CD1c-positive myeloid dendritic cell (primary cell): ENCODE results near the gene CDK14.
A peak's percentile ranks its signal among the peaks of the same experiment; 100 is the strongest.
"Not testable (repeated sequence)": the region's sequence is repeated elsewhere in the genome, so short reads cannot be mapped to it uniquely, and the experiment has no call there.

Experiments
- DNase-seq: peaks from one replicate; pipeline ENCODE4 v3.0.0-alpha.2; 2016; ENCODE audit errors: extremely low spot score

Gene CDK14

DNA sequence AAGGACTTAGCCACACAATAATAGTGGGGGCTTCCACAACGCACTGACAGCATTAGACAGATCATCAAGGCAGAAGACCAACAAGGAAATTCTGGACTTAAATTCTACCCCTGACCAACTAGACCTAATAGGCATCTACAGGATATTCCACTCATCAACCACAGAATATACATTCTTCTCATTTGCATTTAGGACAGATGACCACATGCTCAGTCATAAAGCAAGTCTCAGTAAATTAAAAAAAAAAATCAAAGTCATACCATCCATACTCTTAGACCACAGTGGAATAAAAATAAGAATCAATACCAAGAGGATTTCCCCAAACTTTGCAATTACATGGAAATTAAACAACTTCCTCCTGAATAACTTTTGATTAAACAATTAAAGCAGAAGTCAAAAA lies 155.9 kb downstream of the CDK14 start:
- no peak for DNase-seq

DNA sequence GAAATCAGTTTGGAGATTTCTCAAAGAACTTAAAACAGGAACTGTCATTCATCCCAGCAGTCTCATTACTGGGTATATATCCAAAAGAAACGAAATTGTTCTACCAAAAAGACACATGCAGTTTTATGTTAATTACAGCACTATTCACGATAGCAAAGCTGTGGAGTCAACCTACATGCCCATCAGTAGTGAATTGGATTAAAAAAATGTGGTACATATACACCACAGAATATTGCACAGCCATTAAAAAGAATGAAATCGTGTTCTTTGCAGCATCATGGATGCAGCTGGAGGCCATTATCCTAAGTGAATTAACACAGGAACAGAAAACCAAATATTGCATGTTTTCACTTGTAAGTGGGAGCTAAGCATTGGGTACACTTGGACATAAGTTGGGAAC lies 158.9 kb downstream of the CDK14 start:
- no peak for DNase-seq

DNA sequence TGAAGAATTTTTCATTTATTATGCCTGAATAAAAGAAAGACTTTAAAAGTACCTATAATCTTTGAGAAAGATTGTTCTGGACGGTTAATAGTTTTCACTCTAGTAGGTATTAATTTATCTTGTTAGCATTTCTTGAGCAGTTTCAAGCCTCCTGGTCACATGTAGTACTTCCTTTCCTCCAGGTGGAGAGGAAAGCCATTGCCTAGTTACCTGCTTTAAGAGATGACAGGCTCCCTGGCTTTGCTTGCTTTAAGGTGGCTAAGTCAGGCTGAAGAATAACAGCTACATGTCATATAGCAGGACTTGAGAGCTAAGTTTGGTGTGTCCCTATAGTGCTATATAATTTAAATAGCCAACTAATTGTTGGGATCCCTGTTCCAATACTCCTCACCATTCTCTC lies 160.2 kb downstream of the CDK14 start:
- no peak for DNase-seq

DNA sequence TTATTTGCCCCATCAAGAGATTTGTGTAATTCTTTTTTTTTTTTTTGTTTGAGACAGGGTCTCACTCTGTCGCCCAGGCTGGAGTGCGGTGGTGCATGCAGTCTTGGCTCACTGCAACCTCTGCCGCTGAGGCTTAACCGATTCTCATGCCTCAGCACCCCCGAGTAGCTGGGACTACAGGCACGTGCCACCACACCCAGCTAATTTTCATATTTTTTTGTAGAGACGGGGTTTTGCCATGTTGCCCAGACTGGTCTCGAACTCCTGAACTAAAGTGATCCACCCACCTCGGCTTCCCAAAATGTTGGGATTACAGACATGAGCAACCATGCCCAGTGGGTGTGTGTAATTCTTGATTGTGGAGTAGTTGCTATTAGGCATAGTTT lies 161.4 kb downstream of the CDK14 start:
- DNase-seq, result not testable (repeated sequence)

DNA sequence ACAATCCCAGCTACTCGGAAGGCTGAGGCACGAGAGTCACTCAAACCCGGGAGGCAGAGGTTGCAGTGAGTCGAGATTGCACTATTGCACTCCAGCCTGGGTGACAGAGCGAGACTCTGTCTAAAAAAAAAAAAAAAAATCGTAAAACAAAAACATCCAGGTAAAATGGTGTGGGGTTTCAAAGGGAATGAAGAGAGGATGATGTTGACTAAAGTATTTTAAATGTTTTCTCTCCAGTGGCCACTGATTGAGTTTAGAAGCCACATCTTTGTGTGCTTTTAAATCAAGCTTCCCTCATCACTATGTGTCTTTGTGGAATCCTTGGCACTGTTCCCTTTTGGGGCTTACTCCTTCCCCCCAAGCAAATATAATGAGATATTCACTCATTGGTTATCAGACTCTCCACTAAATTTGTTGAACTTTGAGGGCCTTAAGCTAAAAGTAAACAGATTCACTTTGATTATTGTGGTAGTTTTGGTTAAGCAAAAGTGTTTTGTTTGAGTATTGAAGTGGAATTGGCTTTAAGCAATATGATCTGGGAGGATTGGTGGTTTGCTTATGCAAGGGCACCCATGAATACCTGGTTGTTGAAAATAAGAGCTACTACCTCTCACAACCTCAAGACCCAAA lies 162.9 kb downstream of the CDK14 start:
- DNase-seq, result no peak

DNA sequence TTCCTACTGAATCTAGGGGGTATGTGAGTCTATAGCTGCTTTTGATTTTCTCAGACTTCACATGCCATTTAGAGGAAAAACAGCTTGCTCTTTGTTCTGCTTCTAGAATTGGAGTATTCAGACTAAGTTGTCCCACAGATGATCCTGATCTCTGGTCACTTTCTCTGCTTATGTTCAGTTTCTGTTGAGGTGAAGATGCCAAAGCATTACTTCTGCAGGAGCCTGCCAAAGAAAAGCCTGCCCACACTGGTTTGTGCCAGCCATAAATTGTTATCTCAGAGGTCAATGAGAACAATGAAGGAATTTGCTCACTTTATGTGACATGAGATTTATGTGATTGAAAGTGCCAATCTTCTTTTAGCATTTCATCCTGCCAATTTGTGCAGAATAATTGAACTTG lies 163.6 kb downstream of the CDK14 start:
- no peak for DNase-seq

DNA sequence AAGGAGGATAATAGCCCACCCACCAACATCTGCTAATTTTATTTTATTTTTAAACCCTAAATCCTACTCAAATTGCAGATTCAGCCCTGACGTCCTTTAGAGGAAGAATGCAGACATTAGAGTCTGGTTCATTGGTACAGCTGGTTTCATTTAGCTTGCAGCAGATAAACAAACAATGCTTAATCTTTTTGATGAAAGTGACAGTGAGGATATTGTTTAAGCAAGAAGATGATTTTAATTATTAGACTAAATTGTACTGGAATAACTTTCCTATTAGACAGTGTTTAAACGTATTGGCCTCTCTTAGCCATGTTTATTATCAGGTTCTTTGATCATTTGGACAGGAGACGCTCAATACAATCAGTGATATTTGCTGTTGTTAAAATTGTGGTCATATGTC lies 164.8 kb downstream of the CDK14 start:
- no peak for DNase-seq

DNA sequence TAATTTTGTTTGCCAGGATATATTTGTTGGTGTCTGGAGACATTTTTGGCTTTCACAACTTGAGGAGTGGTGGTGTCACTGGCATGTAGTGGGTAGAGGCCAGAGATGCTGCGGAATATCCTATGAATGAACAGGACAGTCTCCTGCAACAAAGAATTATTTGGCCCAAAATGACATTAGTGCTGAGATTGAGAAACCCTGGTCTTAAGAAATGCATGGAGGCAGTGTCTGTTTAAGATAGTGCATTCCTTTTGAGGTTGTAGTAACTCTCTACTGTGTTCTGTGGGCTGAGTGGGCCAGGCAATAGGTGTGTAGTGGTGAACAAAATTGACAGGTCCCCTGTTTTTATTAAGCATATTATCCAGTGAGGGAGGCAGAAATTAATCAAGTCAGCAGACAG lies 165.5 kb downstream of the CDK14 start:
- no peak for DNase-seq

DNA sequence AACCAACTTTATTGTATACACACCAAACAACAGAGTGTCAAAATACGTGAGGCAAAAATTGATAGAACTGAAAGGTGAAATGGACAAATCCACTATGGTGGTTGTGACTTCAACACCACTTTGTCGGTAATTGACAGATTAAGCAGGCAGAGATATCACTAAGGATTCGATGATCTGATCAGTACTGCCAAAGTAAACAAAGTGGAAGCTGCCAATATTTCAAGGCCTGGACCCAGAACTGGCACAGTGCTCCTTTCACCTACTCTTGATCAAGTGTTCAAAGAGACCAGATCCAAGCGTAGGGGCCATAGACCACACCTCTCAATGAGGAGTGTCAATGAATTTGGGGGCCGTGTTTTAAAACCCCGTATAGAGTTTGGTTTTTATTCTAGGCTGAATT lies 167.0 kb downstream of the CDK14 start:
- DNase-seq, result no peak

DNA sequence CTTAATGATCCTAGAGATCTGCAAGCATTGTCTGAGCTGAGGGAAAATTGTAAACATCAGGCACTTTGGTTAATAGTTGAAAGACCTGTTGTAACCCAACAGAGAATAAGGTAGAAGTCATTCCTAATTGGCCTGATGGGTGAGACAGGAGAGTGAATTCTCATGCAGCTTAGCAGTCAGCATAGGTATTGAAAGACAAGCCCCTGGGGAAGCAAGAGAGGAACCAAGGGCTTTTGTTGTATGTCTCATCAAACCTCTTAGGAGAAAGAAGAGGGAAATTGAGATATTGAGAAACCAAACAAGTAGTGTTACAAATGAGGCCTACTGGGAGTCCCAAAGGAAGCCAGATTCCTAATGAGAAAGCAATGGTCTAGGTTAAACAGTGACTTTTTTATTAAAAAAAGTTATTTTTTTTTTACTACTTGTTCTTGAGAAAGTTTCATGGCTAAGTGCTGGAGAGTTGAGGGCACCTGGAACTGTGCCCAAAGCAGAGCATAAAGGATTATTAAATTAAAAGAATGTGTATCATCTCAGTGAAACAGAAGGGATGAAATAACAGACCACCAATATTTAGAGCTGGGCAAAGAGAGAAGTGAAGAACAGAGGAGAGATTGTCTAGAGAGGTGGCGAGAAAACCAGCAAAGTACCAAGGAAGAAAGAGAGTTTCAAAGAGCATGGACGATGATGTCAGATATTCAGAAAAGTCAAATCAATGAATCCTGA lies 168.9 kb downstream of the CDK14 start:
- no peak for DNase-seq

DNA sequence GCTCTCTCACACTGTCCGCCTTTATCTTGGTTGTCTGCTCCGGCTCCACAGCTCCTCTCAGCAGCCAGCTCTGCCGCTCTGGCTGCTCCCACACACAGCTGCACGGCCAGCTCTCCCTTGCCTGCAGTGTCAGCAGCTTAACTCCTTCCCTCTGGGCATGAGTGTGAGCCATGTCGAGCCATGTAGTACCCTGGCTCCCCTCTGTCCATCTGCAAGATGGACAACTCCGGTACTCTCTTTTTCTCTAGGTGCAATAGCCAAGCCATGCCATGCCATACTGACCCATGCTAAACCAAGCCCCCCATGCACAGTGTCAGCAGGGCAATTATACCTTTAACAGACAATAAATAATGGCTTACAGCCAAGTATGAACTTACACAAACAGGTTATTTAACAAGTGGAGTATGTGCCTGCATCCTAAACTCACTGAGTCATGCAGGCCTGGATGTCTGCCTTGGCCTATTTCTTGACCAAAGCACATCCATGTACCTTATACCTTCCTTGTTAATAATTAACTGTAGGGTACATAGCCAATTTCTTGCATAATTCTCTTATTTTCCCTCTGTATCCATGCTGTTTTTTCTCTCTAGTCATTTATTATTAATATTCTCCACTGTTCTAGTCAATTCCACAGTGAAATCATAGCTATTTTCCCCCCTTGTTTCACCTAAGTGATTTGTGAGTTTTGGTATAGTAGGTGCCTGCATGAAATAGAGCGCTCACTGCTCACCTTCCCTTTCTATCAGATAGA lies 170.9 kb downstream of the CDK14 start:
- no peak for DNase-seq

DNA sequence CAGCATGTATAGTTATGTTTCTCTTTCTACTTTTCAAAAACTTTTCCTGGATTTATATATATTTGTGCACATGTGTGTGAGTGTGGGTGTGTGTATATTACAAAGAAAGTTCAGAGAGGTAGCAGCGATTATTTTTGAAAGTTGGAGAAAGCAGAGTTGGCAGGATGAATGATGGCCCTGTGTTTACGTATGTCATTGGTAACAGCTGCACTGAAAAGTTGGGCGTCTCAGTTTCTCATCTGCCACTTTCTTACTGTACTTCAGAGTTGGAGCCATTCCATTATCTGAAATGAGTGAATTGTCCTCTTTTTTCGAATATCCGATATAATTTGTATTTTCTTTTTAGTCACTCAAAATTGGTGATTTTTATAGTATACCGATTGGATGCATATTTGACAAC lies 172.2 kb downstream of the CDK14 start:
- DNase-seq, result no peak

DNA sequence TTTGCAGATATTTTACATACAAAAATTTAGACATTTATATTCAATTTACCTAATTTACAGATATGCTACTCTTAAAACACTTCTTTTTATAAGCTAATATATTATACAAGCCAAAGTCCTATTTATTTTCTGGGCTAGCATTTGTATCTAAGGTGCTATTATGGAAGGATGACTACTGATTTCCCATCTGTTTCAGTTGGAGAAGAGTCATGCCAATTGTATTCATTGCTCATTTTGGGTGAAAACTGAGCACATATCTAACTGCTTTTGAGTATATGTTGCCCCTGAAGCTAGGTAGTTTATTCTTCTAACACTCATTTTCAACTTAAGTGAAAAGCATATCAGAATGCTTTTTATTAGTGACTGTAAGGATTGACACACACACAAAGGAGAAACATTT lies 172.9 kb downstream of the CDK14 start:
- DNase-seq, result no peak

DNA sequence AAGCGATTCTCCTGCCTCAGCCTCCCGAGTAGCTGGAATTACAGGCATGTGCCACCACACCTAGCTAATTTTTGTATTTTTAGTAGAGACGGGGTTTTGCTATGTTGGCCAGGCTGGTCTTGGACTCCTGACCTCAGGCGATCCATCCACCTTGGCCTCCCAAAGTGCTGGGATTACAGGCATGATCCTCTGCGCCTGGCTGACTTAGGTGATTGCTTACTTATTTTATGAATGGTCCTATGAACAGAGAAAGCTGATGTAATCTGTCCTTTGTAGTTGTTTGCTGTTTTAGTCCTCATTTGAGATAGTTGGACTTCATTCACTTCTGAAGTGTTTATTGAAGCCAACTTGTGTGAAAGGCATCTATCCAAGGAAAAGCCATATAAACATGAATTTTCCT lies 173.4 kb downstream of the CDK14 start:
- DNase-seq, result not testable (repeated sequence)

DNA sequence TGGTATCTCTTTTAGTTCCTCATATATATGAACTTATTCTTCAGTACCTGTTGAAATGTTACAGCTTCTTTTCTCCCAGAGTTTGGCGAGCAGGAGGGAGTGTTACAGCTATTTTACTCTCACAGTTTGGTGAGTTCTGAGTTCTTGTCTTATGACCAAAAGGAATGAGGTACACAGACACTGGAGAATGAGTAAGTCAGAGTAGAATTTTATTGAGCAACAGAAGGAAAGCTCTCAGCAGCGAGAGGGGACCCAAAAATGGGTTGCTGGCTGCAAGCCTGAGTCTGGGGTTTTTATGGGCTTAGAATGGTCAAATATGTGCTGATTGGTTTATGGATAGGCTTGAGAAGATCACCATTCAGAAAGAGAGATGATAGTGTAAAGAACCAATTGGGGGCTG lies 175.2 kb downstream of the CDK14 start:
- no peak for DNase-seq

DNA sequence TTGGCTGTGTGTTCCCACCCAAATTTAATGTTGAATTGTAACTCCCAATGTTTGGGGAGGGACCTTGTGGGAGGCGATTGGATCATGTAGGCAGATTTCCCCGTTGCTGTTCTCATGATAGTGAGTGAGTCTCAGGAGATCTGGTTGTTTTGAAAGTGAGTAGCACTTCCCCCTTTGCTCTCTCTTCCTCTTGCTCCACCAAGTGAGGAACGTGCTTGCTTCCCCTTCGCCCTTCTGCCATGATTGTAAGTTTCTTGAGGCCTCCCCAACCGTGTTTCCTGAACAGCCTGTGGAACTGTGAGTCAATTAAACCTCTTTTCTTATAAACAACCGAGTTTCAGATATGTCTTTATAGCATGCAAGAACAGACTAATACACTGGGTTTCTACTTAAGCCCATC lies 176.3 kb downstream of the CDK14 start:
- DNase-seq, result peak; percentile 55

DNA sequence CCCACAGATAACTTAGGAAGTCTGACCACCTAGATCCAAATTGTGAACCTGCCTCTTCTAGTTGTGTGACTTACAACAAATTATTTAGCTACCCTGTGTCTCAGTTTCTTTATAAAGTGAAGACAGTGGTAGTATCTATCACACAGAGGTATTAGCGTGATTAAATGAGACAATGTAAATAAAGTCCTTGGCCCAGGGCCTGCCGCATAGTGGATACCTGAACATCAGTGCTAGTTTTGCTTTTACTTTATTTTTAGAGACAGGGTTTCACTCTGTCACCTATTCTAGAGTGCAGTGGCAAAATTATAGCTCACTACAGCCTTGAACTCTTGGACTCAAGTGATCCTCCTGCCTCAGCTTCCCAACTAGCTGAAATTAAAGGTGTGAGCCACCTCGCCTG lies 177.1 kb downstream of the CDK14 start:
- no peak for DNase-seq

DNA sequence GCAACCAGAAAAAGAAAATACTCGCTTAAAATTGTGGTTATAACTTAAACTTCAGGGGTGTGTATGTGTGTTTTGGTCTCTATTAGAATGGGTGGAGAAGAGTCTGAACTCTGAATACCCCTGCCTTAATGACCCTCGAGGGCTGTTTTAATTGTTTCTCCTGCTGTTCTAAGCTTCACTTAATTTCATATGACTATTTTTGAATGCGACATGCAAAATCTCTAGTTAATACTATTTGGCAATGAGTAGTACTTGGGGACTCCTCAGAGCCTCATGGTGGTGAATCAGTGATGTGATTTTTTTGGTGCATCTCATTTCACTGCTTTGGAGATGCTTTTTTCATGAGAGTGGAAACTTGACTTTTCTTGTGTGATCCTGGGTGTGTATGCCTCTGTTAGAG lies 178.6 kb downstream of the CDK14 start:
- no peak for DNase-seq

DNA sequence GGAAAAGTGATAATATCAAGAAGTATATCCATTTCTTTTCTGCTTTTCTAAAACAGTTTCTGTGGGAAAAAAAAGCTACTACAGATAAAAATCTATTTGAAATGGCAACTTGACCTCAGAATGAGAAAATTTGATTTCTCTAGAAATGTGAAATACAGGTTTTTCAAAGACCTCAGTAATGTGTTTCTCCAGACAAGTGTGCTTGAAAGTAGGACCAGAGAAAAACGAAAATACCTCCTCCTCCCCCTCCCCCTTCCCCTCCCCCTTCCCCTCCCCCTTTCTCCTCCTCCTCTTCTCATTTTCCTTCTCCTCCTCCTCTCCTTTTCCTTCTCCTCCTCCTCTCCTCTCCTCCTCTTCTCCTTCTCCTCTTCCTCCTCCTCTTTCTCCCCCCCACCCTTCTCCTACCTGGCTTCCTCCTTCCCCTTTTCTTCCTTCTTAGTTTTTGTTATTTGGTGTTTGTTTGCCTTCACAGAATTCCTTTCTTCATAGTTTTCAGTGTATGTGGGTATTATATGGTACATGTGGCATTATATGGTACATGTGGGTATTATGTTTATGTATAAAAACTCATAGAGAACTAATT lies 179.4 kb downstream of the CDK14 start:
- DNase-seq, result no peak

DNA sequence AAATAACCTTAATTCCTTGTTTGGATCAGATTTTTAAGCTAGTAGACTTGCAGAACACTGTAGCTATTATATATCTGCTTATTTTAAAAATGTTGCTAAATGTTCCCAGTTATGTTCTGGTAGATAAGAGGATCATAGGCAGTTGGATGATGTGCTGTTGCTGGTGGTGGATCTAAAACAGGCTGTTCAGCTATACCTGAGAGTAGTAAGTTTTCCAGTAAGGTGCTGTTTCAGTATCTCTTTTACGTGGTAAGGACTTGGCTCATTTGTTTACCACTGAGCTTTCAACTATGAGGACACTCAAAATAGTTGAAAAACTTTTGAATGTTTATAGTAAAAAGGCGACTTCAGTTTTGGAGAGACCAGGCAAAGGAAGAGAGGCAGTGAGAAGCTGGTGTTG lies 180.9 kb downstream of the CDK14 start:
- DNase-seq, result no peak

DNA sequence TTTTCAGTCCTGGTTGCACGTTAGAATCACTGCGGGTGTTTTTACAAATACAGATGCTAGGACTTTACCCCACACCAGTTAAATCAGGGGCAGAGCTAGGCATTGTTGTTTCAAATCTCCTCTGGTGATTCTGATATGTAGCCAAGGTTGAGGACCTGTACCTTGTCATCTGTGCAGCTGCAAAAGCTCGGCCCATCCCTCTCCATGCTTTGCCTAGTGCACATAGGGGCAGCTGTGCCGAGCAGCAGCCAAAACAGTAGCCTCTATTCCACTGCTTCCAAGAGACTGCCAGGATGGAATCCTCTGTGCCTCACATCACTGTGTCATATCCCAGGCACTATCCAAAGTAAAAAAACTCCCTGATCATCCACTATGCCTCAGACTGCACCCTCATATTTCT lies 181.3 kb downstream of the CDK14 start:
- DNase-seq, result no peak

DNA sequence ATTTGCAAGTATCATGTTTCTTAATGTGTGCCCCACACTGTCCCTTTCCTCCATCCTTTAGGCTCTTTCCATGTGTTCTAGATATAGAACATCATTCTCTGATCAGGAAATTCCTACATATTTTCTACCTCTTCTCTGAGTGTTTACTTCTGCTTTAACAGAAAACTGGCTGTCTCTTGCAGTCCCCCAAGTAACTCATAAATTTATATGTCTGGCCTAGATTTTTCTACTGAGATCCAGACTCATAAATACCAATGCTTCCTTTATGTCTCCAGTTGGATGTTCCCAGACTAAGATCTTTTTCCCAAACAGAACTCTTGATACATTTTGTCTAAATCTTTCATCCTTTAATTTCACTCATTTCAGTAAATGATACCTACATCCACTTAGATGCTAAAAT lies 181.8 kb downstream of the CDK14 start:
- no peak for DNase-seq

DNA sequence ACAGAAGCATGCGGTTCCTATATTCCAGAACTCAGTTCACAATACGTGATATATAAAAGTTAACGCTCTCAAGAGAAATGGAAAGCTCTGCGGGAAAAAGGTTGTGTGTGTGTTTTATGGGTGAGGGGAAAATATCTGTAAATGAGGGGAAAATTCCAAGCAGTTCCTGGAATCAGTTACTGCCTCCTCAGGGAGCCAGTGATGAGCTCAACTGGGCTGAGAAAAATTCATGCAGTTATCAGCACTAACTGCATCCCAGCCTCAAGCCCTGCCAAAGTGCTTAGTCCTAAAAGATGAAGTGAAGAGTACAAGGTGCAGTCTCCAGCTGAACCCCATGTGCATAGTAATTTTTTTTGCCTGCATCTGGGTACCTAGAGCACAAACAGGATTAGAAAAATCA lies 191.9 kb downstream of the CDK14 start:
- DNase-seq, result no peak
